ENCODE data around the gene QRICH1. TPM values are rescaled to one million over a fixed set of nuclear protein-coding genes. Genes with fewer than 3 reads are reported as not detected.

The QRICH1 gene
- total and polyA plus RNA-seq, 2 of the 13 experiments (the other 11 are each of a cell fraction or from before 2014, with no cell fraction given): 52.6 to 102 TPM

GRCh38 chr3:49017971-49018706, 75.7 kb downstream of the QRICH1 start, which contains the start of gene DALRD3 (continued):
- no peak for TF ChIP-seq ZHX1 (CRISPR knock-in tag; IDR thresholded peaks at IDR 0.05; ENCODE audit: low read depth)
- 0 out of 2 replicates have a peak, but pooled peaks have one; percentile 31 for TF ChIP-seq ARID2 (CRISPR knock-in tag; IDR thresholded peaks at IDR 0.05; ENCODE audit: borderline replicate concordance)
- peak; percentile 65 for TF ChIP-seq KDM5A (IDR thresholded peaks at IDR 0.05; ENCODE audit: borderline replicate concordance, low read length)
- TF ChIP-seq REL (CRISPR knock-in tag; conservative IDR thresholded peaks at IDR 0.05): no peak
- 0 out of 2 replicates have a peak, but pooled peaks have one; percentile 41 for TF ChIP-seq NKX3-1 (CRISPR knock-in tag; IDR thresholded peaks at IDR 0.05)
- 0 out of 2 replicates have a peak, but pooled peaks have one; percentile 21 for TF ChIP-seq ZNF550 (CRISPR knock-in tag; IDR thresholded peaks at IDR 0.05; ENCODE audit: borderline replicate concordance)
- TF ChIP-seq, protein P1, sequence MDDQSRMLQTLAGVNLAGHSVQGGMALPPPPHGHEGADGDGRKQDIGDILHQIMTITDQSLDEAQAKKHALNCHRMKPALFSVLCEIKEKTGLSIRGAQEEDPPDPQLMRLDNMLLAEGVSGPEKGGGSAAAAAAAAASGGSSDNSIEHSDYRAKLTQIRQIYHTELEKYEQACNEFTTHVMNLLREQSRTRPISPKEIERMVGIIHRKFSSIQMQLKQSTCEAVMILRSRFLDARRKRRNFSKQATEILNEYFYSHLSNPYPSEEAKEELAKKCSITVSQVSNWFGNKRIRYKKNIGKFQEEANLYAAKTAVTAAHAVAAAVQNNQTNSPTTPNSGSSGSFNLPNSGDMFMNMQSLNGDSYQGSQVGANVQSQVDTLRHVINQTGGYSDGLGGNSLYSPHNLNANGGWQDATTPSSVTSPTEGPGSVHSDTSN (CRISPR knock-in tag; IDR thresholded peaks at IDR 0.05; ENCODE audit: borderline replicate concordance): no peak
- TF ChIP-seq FOSL2 (CRISPR knock-in tag; IDR thresholded peaks at IDR 0.05): no peak
- TF ChIP-seq, protein P2, sequence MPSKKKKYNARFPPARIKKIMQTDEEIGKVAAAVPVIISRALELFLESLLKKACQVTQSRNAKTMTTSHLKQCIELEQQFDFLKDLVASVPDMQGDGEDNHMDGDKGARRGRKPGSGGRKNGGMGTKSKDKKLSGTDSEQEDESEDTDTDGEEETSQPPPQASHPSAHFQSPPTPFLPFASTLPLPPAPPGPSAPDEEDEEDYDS (CRISPR knock-in tag; IDR thresholded peaks at IDR 0.05): no peak; the same call in 1 of the 2 replicates
- no peak for TF ChIP-seq HNRNPL (IDR thresholded peaks at IDR 0.05; ENCODE audit: low read depth, low read length)
- no peak for TF ChIP-seq ZNF335 (CRISPR knock-in tag; IDR thresholded peaks at IDR 0.05)
- peak; percentile 88 for TF ChIP-seq MEIS1 (CRISPR knock-in tag; IDR thresholded peaks at IDR 0.05; ENCODE audit: borderline replicate concordance)
- TF ChIP-seq TCF7 (IDR thresholded peaks at IDR 0.05; ENCODE audit: low read depth): no peak
- TF ChIP-seq, protein P3, sequence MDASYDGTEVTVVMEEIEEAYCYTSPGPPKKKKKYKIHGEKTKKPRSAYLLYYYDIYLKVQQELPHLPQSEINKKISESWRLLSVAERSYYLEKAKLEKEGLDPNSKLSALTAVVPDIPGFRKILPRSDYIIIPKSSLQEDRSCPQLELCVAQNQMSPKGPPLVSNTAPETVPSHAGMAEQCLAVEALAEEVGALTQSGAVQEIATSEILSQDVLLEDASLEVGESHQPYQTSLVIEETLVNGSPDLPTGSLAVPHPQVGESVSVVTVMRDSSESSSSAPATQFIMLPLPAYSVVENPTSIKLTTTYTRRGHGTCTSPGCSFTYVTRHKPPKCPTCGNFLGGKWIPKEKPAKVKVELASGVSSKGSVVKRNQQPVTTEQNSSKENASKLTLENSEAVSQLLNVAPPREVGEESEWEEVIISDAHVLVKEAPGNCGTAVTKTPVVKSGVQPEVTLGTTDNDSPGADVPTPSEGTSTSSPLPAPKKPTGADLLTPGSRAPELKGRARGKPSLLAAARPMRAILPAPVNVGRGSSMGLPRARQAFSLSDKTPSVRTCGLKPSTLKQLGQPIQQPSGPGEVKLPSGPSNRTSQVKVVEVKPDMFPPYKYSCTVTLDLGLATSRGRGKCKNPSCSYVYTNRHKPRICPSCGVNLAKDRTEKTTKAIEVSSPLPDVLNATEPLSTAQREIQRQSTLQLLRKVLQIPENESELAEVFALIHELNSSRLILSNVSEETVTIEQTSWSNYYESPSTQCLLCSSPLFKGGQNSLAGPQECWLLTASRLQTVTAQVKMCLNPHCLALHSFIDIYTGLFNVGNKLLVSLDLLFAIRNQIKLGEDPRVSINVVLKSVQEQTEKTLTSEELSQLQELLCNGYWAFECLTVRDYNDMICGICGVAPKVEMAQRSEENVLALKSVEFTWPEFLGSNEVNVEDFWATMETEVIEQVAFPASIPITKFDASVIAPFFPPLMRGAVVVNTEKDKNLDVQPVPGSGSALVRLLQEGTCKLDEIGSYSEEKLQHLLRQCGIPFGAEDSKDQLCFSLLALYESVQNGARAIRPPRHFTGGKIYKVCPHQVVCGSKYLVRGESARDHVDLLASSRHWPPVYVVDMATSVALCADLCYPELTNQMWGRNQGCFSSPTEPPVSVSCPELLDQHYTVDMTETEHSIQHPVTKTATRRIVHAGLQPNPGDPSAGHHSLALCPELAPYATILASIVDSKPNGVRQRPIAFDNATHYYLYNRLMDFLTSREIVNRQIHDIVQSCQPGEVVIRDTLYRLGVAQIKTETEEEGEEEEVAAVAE (CRISPR knock-in tag; IDR thresholded peaks at IDR 0.05; ENCODE audit: borderline replicate concordance): 0 out of 2 replicates have a peak, but pooled peaks have one; percentile 48
- no peak for TF ChIP-seq POLR2AphosphoS2 (IDR thresholded peaks at IDR 0.05; ENCODE audit: low read depth, low read length)
- TF ChIP-seq ZZZ3 (CRISPR knock-in tag; IDR thresholded peaks at IDR 0.05; ENCODE audit: borderline replicate concordance): peak; percentile 56
- TF ChIP-seq ZEB1 (IDR thresholded peaks at IDR 0.05; ENCODE audit: insufficient replicate concordance, low read depth): peak; percentile 80
- no peak for TF ChIP-seq PLSCR1 (CRISPR knock-in tag; IDR thresholded peaks at IDR 0.05; ENCODE audit: borderline replicate concordance)
- peak; percentile 63 for TF ChIP-seq MAF1 (CRISPR knock-in tag; IDR thresholded peaks at IDR 0.05; ENCODE audit: borderline replicate concordance)

Measured in HepG2 (cell line).